ENCODE results near the gene MUL1.

Gene MUL1

DNA sequence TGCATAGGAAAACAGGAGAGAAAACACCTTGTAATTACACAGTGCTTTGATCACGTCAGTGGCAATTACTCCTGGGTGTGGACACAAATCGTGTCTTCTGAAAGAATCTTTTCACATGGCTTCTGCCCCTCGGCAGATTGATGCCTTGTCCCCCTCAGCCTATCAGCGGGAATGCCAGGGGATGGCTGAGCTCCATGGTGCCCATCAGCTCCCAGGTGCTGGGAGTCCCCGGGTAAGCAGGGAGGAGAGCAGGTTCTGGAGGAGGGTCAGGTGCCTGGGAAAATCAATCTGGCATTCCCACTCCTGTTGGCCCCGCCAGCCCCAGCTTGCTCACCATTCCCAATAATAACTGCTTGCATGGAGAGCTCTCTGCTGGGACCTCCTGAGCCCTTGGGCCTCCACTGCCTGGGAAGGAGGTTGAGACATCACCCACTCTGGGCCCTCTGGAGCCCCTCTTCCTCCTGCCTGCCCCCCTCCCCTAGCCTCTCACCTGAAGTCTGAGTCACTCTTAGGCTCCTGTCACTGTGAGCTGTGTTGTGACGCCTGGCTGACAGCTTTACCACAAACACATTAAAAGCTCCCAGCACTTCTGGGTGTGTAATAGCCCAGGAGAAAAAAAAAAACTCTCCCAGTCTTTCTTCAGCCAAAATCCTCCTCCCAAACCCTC, 26.9 kb downstream of the MUL1 start:
- no peak overlapping the region for H3K4me3 ChIP-seq (ENCODE audit: low read depth, low read length)
- TF ChIP-seq, protein P1, sequence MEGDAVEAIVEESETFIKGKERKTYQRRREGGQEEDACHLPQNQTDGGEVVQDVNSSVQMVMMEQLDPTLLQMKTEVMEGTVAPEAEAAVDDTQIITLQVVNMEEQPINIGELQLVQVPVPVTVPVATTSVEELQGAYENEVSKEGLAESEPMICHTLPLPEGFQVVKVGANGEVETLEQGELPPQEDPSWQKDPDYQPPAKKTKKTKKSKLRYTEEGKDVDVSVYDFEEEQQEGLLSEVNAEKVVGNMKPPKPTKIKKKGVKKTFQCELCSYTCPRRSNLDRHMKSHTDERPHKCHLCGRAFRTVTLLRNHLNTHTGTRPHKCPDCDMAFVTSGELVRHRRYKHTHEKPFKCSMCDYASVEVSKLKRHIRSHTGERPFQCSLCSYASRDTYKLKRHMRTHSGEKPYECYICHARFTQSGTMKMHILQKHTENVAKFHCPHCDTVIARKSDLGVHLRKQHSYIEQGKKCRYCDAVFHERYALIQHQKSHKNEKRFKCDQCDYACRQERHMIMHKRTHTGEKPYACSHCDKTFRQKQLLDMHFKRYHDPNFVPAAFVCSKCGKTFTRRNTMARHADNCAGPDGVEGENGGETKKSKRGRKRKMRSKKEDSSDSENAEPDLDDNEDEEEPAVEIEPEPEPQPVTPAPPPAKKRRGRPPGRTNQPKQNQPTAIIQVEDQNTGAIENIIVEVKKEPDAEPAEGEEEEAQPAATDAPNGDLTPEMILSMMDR (IDR thresholded peaks at IDR 0.05; ENCODE audit: insufficient read depth, low read depth, low read length, missing control alignments), result no peak
- no peak for DNase-seq (ENCODE audit: low read depth)

DNA sequence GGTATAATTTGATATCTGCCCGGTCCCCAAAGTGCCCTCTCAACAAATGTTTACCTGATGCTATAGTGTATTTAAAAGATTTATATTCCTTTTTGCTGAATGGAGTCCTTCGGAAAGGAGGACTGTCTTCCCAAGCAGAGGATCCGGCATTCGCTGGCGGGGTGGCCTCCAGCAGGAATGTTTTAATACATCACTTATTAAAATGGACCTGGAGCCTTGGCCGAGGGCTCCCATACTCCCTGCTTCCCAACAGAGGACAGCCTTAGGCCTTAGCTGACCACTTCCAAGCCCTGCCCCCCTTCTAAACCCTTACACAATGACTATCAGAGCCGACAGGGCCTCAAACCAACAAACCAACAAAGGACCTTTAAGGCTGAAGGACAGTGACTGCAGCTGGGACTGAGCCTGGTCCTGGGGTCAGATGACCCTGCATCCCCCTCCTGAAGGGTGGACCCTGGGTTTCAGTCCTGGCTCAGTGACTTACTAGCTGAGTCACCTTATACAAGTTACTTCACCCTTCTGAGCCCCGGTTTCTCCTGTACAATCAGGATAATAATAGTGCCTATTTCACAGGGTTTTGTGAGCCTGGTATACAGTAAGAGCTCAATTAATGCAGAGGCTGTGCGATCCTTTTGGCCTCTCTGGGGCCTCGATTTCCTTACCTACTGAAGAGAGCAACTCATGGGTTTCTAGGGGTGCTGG, 27.6 kb downstream of the MUL1 start:
- H3K4me3 ChIP-seq (ENCODE audit: low read depth, low read length), result no peak overlapping the region
- DNase-seq (ENCODE audit: low read depth), result no peak
- TF ChIP-seq, protein P1 (IDR thresholded peaks at IDR 0.05; ENCODE audit: insufficient read depth, low read depth, low read length, missing control alignments), result no peak

DNA sequence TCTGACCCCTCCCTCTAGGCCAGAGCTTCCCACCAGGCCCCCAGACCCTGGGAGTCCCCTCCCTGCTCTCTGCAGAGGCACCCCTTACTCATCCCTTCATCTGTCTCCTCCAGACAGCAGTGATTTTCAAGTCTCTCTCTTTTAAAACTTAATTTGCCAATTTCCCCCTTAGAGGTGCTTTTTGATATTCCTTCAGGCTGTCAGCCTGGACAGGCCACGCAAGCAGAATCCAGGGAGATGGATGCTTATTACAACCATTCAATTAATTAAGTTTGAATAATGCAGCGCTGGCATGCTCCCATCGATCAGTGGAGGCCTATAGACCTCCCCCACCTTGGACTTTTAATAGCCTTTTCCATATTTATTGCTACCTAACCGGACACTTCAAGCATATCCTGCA, 28.1 kb downstream of the MUL1 start:
- H3K4me3 ChIP-seq (ENCODE audit: low read depth, low read length), result no peak overlapping the region
- TF ChIP-seq, protein P1 (IDR thresholded peaks at IDR 0.05; ENCODE audit: insufficient read depth, low read depth, low read length, missing control alignments), result no peak
- DNase-seq (ENCODE audit: low read depth), result no peak

DNA sequence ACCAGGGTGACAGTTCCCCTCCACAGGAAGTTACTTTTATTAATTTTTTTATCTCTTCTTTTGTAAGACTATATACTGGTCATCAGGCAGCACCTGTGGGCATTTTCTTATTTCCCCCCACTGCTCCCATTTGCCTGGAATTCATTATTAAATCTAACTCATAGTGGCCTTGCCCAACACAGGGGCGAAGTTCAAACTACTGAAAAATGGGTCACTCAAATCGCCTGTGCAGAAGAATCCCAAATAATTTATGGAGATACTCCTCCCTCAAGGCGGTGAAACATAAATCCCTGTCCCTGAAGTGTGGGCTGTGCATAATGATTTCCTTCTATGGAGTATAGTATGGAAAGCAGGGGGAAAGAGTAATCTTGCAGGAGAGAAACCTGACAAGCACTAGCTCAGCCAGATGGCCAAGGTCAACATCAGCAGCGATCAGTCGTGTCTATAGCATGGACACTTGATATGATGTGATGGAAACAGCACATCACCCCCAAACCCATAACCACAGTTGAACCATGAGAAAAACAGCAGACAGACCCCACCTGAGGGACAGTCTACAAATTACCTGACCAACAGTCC, 29.8 kb downstream of the MUL1 start:
- TF ChIP-seq, protein P1 (IDR thresholded peaks at IDR 0.05; ENCODE audit: insufficient read depth, low read depth, low read length, missing control alignments), result no peak
- no peak overlapping the region for H3K4me3 ChIP-seq (ENCODE audit: low read depth, low read length)
- no peak for DNase-seq (ENCODE audit: low read depth)

DNA sequence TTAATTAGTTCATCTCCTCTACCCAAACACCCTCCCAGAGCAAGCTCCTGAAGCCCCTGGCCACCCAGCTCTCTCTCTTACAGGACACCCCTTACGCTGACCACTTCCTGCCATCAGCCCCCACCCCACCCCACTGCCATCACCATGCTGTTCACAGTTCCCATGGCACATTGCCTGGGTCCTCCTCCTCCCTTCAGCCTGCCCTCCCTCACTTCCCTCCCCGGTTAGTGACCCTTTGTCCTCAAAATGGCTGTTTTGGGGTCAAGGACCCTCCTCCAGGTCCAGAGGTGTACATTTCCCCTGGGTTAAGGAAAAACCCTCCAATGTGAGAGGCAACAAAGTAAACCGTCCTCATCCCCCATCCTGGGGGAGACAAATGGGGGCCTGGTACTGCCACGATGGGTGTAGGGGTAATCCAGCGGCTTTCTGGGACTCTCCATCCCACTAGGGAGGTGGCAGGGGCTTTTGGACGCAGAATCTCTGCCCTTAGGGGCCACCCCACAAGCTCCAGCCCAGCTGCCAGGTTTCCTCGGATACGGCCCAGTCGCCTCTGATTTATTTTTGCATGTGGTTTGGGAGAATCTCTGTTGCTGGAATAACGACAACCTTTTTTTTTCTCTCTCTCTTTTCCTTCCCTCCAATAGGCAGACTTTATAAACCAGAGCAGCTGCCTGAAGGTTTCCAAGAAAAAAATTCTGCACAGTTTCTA, 30.4 kb downstream of the MUL1 start:
- TF ChIP-seq, protein P1 (IDR thresholded peaks at IDR 0.05; ENCODE audit: insufficient read depth, low read depth, low read length, missing control alignments), result no peak
- no peak overlapping the region for H3K4me3 ChIP-seq (ENCODE audit: low read depth, low read length)
- DNase-seq (ENCODE audit: low read depth), result no peak

DNA sequence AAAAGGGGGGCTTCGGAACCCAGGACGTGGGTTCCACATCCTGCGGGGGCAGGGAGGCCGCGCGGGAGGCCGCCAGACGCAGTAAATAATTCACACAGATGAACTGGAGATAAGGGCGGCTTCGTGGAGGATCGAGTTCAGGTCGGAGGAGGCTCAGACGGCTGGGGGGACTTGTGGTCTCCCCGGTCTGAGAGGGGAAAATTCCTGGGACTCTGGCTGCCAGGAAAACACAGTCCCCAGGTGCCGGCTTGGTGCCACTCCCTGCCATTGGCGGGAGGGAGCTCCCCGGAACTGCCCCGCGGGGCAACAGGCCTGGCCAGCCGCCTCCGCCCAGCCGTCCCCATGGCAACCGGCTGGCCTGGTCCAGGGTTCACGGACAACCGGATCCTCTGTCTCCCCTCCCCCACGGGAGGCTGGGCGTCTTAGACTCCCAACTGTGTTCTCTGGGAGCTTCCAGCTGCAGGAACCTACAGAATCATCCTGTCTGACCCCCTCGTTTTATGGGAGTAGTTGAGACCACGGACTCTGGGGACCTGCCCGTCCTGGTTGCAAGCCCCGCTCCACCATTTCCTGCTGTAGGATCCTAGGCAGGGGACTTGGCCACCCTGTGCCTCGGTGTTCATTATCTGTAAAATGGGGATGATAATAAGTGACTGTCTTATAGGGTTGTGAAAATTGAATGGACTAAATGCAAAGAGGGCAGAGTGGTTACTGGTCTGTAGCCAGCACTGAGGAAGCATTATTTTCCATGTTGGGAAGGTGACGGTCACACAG, 31.5 kb downstream of the MUL1 start:
- no peak for DNase-seq (ENCODE audit: low read depth)
- TF ChIP-seq, protein P1 (IDR thresholded peaks at IDR 0.05; ENCODE audit: insufficient read depth, low read depth, low read length, missing control alignments), result no peak
- no peak overlapping the region for H3K4me3 ChIP-seq (ENCODE audit: low read depth, low read length)
